ENCODE measurements around the gene EPS8L1.

Gene EPS8L1

DNA sequence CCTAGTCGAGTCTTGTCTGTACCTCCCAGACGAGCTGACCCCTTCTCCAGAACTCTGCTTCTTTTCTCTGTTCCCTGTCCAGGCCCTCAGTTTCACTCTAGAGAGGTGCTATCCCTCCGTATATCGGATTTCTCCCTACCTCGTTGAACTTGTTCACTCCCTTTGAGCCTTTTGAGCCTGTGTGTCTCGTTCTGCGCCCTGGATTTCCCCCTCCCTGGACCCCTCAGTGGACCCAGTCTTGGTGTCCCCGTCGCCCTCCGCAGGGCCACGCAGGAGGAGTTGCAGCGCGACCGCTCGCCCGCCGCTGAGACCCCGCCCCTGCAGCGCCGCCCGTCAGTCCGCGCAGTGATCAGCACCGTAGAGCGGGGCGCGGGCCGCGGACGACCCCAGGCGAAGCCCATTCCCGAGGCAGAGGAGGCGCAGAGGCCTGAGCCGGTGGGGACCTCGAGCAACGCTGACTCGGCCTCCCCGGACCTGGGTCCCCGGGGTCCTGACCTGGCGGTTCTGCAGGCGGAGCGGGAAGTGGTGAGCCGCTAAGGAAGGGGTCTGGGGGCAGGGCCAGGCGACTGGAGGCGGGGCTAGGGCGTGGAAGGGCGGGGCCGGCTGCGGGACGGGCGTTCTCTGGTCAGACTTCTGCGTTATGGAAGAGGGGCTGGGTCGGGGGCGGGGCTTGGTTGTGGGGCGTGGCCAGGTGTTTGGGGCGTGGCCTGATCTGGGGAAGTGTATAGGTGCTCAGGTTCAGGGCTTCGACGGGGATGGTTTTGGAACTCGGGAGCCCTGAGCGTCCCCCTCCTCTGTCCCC is 5.5 kb downstream of the EPS8L1 start:
- peak; percentile 48 to 92 for DNase-seq

- DNase-seq: no peak
These were observed 6.0 kb downstream of the EPS8L1 start for GRCh38 chr19:55081770-55082019.

GRCh38 chr19:55082020-55082851 is 6.6 kb downstream of the EPS8L1 start:
- peak; percentile 41 to 56 for DNase-seq

- DNase-seq: no peak
These were observed 7.6 kb downstream of the EPS8L1 start for GRCh38 chr19:55083004-55083850.

DNA sequence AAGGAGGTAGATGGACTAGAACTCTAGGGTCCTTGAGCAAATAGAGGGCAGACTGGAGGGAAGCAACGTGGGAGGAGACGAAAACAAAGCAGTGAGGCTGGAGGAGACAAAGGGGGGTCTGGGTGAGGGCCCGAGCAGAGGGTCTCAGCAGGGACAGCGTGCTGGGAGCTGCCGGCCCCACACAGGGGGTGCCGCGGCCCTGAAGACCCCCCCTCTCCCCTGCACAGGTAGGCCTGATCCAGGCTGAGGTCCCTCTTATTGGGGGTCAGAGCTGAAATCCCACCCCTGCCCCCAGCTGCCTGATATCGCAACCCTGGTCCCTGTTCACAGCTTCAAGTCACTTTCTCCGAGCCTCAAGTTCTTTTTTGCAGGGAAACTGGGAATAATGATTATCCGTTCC is 8.7 kb downstream of the EPS8L1 start:
- DNase-seq: no peak

DNA sequence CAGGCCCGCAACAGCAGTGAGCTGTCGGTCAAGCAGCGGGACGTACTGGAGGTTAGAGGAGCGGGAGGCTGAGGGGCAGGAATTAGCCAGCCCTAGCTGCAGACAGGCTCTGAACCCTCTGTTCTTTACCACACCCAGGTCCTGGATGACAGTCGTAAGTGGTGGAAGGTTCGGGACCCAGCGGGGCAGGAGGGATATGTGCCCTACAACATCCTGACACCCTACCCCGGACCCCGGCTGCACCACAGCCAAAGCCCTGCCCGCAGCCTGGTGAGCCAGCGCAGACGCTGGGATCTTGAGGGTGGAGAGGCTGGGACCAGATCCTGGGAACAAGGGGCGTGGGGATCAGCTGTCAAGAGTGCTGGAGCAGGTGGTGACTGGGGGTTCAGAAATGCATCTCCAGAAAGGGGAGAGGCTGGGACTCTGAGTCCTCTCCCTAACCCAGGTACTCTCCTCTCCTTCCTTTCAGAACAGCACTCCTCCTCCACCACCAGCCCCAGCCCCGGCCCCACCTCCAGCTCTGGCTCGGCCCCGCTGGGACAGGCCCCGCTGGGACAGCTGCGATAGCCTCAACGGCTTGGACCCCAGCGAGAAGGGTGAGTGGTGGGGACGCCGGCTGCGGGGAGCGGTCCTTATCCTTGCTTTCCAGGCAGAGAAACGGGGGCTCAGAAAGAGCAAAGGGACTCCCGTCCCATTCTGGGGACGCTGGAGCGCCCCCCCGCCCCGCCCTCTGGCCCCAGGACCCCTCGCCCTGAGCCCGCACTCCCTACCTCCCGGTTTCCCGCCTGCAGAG is 10.4 kb downstream of the EPS8L1 start:
- no peak for DNase-seq

DNA sequence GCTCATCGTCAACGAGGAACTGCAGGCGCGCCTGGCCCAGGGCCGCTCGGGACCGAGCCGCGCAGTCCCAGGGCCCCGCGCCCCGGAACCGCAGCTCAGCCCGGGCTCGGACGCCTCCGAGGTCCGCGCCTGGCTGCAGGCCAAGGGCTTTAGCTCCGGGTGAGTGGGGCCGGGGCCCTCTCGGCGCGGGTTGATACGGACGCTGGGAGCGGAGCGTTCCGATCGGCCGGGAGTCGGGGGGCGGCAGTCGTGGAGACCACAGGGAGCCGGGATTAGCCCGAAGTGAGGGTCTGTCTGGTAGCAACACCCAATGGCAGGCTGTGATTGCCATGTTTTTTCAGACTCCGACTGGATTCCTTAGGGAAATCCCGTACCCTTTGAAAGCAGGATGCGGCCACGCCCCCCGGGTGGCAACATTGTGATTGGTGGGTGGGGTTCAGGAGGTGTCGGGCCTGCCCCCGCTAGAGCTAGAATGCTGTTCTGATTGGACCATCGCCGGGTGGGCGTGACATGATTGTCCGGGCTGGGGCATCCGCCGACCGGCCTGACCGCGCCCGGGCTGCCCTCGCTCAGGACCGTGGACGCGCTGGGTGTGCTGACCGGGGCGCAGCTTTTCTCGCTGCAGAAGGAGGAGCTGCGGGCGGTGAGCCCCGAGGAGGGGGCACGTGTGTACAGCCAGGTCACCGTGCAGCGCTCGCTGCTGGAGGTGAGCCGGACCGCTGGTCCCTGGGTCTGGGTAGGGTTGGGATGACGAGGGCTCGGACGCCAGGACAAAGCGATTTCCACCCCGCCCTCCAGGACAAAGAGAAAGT is 11.3 kb downstream of the EPS8L1 start:
- DNase-seq: peak; percentile 87 to 98

GRCh38 chr19:55087542-55087901 is 11.9 kb downstream of the EPS8L1 start:
- no peak for DNase-seq

GRCh38 chr19:55088021-55088451 is 12.4 kb downstream of the EPS8L1 start:
- no peak for DNase-seq

GRCh38 chr19:55088543-55089341 is 13.1 kb downstream of the EPS8L1 start:
- peak in 1 of 2 experiments; percentile 88 for DNase-seq

GRCh38 chr19:55089342-55089944 is 13.8 kb downstream of the EPS8L1 start:
- no peak for DNase-seq

DNA sequence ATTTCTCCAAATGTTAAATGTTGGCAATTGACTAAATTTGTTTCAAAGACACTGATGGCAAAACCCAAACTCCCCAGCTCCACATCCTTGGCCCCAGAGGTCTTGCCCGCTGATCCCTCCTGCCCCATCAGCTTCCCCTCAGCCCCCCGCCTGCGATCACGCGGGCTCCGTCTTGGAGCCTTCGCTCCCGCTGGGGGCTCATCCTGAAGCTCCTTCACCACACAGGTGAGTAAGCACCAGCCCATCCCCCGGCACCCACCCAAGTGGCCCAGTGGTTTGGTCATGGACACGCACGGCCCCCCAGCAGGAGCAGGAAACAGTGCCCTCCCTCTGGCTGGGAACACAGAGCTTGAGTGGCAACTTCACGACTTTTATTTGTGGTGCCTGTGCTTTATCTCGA is 14.9 kb downstream of the EPS8L1 start:
- DNase-seq: no peak

GRCh38 chr19:55091126-55091910 is 15.6 kb downstream of the EPS8L1 start:
- no peak for DNase-seq

GRCh38 chr19:55091955-55092354 is 16.3 kb downstream of the EPS8L1 start:
- DNase-seq: no peak

DNA sequence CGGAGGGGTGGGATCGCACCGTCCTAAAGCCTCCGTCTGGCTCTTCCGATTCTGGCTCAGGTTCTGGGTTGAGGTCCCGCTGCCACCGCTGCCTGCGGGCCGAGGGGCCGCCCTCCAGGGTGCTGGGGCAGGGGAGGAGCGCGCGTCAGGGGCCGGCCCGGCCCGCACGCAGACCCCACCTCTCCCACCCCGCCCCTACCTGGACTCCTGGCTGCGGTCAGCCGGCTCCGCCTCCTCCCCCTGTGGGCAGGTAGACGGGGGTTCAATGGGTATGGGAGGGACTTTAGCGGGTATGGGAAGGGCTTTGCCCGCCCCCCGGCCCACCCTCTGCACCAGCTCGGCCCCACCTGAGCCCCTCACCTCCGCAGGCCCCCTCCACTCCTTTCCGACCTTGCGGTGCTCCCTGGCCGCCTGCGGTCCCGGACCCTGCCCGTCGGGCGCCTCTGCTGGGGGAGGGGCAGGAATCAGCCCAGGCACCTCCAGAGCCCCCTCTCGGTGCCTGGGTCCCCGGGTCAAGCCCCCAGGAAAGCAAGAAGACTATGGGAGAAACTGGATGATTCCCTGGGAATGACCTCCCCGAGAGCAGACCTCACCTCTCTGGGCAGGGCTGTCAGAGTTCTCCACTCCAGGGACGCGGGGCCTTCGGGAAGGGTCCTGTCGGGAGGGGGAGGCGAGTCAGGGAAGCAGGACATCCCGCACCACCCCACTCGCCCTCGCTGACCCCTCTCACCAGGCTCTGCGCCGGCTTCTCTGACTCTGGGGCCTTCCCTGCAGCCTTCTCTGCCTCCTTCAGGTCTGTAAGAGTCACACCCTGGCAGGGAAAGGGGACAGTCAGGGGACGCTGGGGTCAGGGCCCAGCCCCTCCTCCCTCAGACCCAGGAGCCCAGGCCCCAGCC is 17.0 kb downstream of the EPS8L1 start:
- no peak for DNase-seq

DNA sequence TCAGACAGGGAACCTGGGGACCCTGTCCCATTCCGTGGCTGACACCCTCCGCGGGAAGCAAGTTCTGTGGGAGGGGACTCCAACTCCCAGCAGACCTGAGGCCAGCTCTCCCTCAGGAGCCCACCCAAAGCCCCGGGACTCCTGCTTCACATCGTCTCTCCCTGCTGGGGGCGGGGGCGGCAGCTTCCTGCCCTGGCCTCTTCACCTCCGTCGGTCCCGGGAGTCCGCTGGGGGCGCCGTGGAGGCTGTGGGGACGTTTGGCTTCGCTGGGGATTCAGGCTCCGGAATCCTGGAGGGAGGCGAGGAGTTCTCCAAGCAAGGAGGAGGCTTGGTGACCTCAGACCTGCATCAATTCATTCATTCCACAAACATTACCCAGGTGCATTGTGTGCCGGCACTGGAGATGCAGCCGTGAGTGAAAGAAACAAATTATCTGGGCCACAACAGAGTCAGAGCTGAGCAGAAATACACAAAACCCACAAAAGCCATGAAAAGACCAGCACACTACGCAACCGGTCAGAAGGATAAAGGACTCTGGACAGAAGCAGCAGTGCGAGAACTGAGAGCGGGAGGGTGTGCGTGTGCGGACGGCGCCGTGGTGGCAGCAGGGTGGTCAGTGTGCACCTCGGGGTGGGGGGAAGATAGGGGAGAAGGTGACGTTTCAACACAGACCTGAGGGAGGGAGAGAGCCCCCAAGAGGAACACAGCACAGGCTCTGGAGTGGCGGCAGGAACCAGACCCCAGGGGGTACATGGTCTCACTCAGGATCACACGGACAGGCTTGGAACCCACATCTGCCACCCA is 19.0 kb downstream of the EPS8L1 start:
- DNase-seq: no peak

- no peak for DNase-seq
These were observed 19.8 kb downstream of the EPS8L1 start for GRCh38 chr19:55095260-55096060.
